ENCODE data around the gene KATNB1. TPM values are rescaled to one million over a fixed set of nuclear protein-coding genes. Genes with fewer than 3 reads are reported as not detected.

KATNB1 gene
- polyA plus RNA-seq, 1 donor from 2014 or later = 57.9 TPM

DNA sequence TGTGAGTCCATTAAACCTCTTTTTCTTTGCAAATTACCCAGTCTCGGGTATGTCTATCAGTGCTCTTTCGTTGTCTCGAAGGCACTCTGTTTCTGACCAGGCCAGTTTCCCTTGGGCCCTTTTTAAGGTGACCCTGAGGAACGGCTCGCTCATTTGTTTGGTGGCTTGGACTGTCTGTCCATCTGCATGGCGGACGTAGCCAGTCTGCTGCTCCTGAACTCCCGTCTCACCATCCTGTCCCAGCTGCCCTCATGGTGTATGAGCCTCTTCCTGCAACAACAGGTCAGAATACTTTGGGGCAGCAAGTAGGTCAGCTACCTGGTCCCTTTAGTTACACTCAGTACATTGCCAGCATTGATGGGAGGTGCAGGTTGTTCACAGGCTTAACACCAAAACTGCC is 22.0 kb upstream of the KATNB1 start:
- no peak overlapping the region for H2AFZ ChIP-seq (ENCODE audit: low read depth, low read length)
- H3K36me3 ChIP-seq (ENCODE audit: insufficient read depth, low read length) = no peaks in the 10 kb centered on the region
- H3K27me3 ChIP-seq (ENCODE audit: insufficient read depth, low read depth, low read length) = no peaks in the 10 kb centered on the region
- H3K27ac ChIP-seq (ENCODE audit: low read length) = no peak overlapping the region
- H4K20me1 ChIP-seq (ENCODE audit: insufficient read depth) = no peaks in the 10 kb centered on the region
- TF ChIP-seq, protein P1, sequence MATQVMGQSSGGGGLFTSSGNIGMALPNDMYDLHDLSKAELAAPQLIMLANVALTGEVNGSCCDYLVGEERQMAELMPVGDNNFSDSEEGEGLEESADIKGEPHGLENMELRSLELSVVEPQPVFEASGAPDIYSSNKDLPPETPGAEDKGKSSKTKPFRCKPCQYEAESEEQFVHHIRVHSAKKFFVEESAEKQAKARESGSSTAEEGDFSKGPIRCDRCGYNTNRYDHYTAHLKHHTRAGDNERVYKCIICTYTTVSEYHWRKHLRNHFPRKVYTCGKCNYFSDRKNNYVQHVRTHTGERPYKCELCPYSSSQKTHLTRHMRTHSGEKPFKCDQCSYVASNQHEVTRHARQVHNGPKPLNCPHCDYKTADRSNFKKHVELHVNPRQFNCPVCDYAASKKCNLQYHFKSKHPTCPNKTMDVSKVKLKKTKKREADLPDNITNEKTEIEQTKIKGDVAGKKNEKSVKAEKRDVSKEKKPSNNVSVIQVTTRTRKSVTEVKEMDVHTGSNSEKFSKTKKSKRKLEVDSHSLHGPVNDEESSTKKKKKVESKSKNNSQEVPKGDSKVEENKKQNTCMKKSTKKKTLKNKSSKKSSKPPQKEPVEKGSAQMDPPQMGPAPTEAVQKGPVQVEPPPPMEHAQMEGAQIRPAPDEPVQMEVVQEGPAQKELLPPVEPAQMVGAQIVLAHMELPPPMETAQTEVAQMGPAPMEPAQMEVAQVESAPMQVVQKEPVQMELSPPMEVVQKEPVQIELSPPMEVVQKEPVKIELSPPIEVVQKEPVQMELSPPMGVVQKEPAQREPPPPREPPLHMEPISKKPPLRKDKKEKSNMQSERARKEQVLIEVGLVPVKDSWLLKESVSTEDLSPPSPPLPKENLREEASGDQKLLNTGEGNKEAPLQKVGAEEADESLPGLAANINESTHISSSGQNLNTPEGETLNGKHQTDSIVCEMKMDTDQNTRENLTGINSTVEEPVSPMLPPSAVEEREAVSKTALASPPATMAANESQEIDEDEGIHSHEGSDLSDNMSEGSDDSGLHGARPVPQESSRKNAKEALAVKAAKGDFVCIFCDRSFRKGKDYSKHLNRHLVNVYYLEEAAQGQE (IDR thresholded peaks at IDR 0.05; ENCODE audit: borderline replicate concordance) = no peak
- TF ChIP-seq EZH2 (IDR thresholded peaks at IDR 0.05; ENCODE audit: borderline replicate concordance, insufficient read depth, low read length, poor library complexity, severe bottlenecking) = no peak
- no peak for TF ChIP-seq TAF1 (IDR thresholded peaks at IDR 0.05; ENCODE audit: low read depth)
- TF ChIP-seq MXI1 (conservative IDR thresholded peaks at IDR 0.05; ENCODE audit: poor library complexity, severe bottlenecking) = no peak
- TF ChIP-seq POLR2AphosphoS5 (IDR thresholded peaks at IDR 0.05) = no peak
- TF ChIP-seq, protein P2, sequence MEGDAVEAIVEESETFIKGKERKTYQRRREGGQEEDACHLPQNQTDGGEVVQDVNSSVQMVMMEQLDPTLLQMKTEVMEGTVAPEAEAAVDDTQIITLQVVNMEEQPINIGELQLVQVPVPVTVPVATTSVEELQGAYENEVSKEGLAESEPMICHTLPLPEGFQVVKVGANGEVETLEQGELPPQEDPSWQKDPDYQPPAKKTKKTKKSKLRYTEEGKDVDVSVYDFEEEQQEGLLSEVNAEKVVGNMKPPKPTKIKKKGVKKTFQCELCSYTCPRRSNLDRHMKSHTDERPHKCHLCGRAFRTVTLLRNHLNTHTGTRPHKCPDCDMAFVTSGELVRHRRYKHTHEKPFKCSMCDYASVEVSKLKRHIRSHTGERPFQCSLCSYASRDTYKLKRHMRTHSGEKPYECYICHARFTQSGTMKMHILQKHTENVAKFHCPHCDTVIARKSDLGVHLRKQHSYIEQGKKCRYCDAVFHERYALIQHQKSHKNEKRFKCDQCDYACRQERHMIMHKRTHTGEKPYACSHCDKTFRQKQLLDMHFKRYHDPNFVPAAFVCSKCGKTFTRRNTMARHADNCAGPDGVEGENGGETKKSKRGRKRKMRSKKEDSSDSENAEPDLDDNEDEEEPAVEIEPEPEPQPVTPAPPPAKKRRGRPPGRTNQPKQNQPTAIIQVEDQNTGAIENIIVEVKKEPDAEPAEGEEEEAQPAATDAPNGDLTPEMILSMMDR (IDR thresholded peaks at IDR 0.05; ENCODE audit: poor library complexity, severe bottlenecking) = no peak
- no peak for TF ChIP-seq SMC3 (conservative IDR thresholded peaks at IDR 0.05; ENCODE audit: poor library complexity)
- TF ChIP-seq EP300 (conservative IDR thresholded peaks at IDR 0.05; ENCODE audit: poor library complexity, severe bottlenecking) = no peak
- TF ChIP-seq RAD21 (conservative IDR thresholded peaks at IDR 0.05) = no peak
- no peaks in the 10 kb centered on the region for H3F3A ChIP-seq (ENCODE audit: insufficient read depth, low read length, poor library complexity, severe bottlenecking)
- H3K9ac ChIP-seq (ENCODE audit: low read length) = no peak overlapping the region
- H3K4me3 ChIP-seq (ENCODE audit: low read length) = no peak overlapping the region
- no peaks in the 10 kb centered on the region for H3K79me2 ChIP-seq (replicated peaks; ENCODE audit: insufficient read depth, low read length)
- H3K9me3 ChIP-seq (ENCODE audit: low read length) = no peaks in the 10 kb centered on the region
- no peak overlapping the region for H3K4me2 ChIP-seq (ENCODE audit: low read length)
- no peaks in the 10 kb centered on the region for H3K9me2 ChIP-seq (ENCODE audit: insufficient read depth, low read length)

DNA sequence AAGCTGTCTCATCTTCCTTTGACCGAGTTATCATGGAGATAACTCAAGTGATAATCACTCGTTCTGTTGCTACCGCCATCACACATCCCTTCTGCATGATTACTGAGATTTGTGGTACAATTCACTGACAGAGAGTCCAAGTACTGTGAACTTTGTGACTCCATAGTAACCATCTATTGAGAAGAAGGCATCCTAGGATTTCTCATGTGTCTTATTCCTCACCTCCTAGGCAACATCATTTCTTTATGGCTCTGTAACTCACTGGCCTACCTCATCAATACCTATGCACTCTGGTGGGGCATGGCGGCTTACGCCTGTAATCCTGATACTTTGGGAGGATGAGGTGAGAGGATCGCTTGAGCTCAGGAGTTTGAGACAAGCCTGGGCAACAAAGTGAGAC is 21.5 kb upstream of the KATNB1 start:
- no peak overlapping the region for H3K4me3 ChIP-seq (ENCODE audit: low read length)

More for the DNA sequence above, 21.5 kb upstream of the KATNB1 start:
- no peak overlapping the region for H2AFZ ChIP-seq (ENCODE audit: low read depth, low read length)
- TF ChIP-seq POLR2AphosphoS5 (IDR thresholded peaks at IDR 0.05) = no peak
- no peak for TF ChIP-seq EZH2 (IDR thresholded peaks at IDR 0.05; ENCODE audit: borderline replicate concordance, insufficient read depth, low read length, poor library complexity, severe bottlenecking)
- TF ChIP-seq, protein P1 (IDR thresholded peaks at IDR 0.05; ENCODE audit: borderline replicate concordance) = no peak
- TF ChIP-seq EP300 (conservative IDR thresholded peaks at IDR 0.05; ENCODE audit: poor library complexity, severe bottlenecking) = no peak
- TF ChIP-seq TAF1 (IDR thresholded peaks at IDR 0.05; ENCODE audit: low read depth) = no peak
- no peak for TF ChIP-seq SMC3 (conservative IDR thresholded peaks at IDR 0.05; ENCODE audit: poor library complexity)
- TF ChIP-seq, protein P2 (IDR thresholded peaks at IDR 0.05; ENCODE audit: poor library complexity, severe bottlenecking) = no peak
- TF ChIP-seq RAD21 (conservative IDR thresholded peaks at IDR 0.05) = no peak
- no peak for TF ChIP-seq MXI1 (conservative IDR thresholded peaks at IDR 0.05; ENCODE audit: poor library complexity, severe bottlenecking)
- H3K9me3 ChIP-seq (ENCODE audit: low read length) = no peaks in the 10 kb centered on the region
- H3K9ac ChIP-seq (ENCODE audit: low read length) = no peak overlapping the region
- H3K4me2 ChIP-seq (ENCODE audit: low read length) = no peak overlapping the region
- no peaks in the 10 kb centered on the region for H3F3A ChIP-seq (ENCODE audit: insufficient read depth, low read length, poor library complexity, severe bottlenecking)
- no peaks in the 10 kb centered on the region for H3K79me2 ChIP-seq (replicated peaks; ENCODE audit: insufficient read depth, low read length)
- no peaks in the 10 kb centered on the region for H3K27me3 ChIP-seq (ENCODE audit: insufficient read depth, low read depth, low read length)
- H3K9me2 ChIP-seq (ENCODE audit: insufficient read depth, low read length) = no peaks in the 10 kb centered on the region
- H3K27ac ChIP-seq (ENCODE audit: low read length) = no peak overlapping the region
- no peaks in the 10 kb centered on the region for H3K36me3 ChIP-seq (ENCODE audit: insufficient read depth, low read length)
- no peaks in the 10 kb centered on the region for H4K20me1 ChIP-seq (ENCODE audit: insufficient read depth)

Measured in neural cell (in vitro differentiated cells).